Naive thymus-derived CD4-positive, alpha-beta T cell (primary cell): ENCODE measurements around the gene LCN12. TPM values are rescaled to one million over a fixed set of nuclear protein-coding genes. Genes with fewer than 3 reads are reported as not detected.
"Not testable (repeated sequence)": the region's sequence is repeated elsewhere in the genome, so short reads cannot be mapped to it uniquely, and the experiment has no call there.

Experiments used
- ATAC-seq: fragments of 150-1000 bp; cut with Tn5 transposase; 2 replicates; pipeline ENCODE4 v1.10.0; 2021; ENCODE audit warnings: mild to moderate bottlenecking, moderate library complexity
- CTCF ChIA-PET: fragments of 350-600 bp; sonication (Branson Sonifier 250); formaldehyde crosslinking; loops from one replicate; lab custom pipeline; 2021; ENCODE audit warnings: antibody characterized with exemption; lab: Charles Lee
- POLR2A ChIA-PET: fragments of 350-600 bp; sonication (Branson Sonifier 250); formaldehyde crosslinking; loops from one replicate; lab custom pipeline; 2021; ENCODE audit warnings: antibody characterized with exemption, inconsistent platforms; lab: Charles Lee
- DNase-seq, 9 donors: peaks; one replicate each; pipeline versions ENCODE4 v3.0.0 to v3.0.0-alpha.2; 2020 to 2022; ENCODE audit warnings: mixed read lengths in 1 of 9
- H3K27ac ChIP-seq: one replicate; pipeline ENCODE4 v1.7.0; 2013; ENCODE audit warnings: mild to moderate bottlenecking, low read depth, low read length, moderate library complexity
- H3K27me3 ChIP-seq, 2 donors: one replicate each; pipeline ENCODE4 v1.7.0; 2013; ENCODE audit warnings: low read length in 2 of 2, mild to moderate bottlenecking in 2 of 2, moderate library complexity in 2 of 2; ENCODE audit not compliant: control insufficient read depth in 2 of 2, insufficient read depth in 2 of 2
- H3K36me3 ChIP-seq, 3 experiments: 1 replicate in 2 of 3; 2 replicates in 1 of 3; pipeline ENCODE4 v1.7.0; 2013; ENCODE audit warnings: low read length in 3 of 3, mild to moderate bottlenecking in 3 of 3, moderate library complexity in 1 of 3; ENCODE audit not compliant: insufficient read depth in 3 of 3, control insufficient read depth in 2 of 3
- H3K4me1 ChIP-seq, 2 donors: one replicate each; pipeline ENCODE4 v1.7.0; 2013; ENCODE audit warnings: low read length in 2 of 2, mild to moderate bottlenecking in 2 of 2, moderate library complexity in 1 of 2; ENCODE audit not compliant: control insufficient read depth in 2 of 2, insufficient read depth in 2 of 2
- H3K4me3 ChIP-seq: 2 replicates; pipeline ENCODE4 v1.7.0; 2013; ENCODE audit warnings: mild to moderate bottlenecking, low read length
- H3K9me3 ChIP-seq, 3 experiments: 1 replicate in 2 of 3; 2 replicates in 1 of 3; pipeline ENCODE4 v1.7.0; 2013; ENCODE audit warnings: low read length in 3 of 3; ENCODE audit not compliant: control insufficient read depth in 2 of 3
- H3K27ac Mint-ChIP-seq, 9 donors: one replicate each; pipeline ENCODE4 v1.8.0; 2020 to 2022; ENCODE audit warnings: mixed read lengths in 9 of 9, mild to moderate bottlenecking in 8 of 9, moderate library complexity in 5 of 9, inconsistent platforms in 2 of 9
- H3K27me3 Mint-ChIP-seq, 5 donors: one replicate each; pipeline ENCODE4 v1.8.0; 2021 to 2022; ENCODE audit warnings: mixed read lengths in 5 of 5, mild to moderate bottlenecking in 1 of 5
- H3K36me3 Mint-ChIP-seq, 5 donors: one replicate each; pipeline ENCODE4 v1.8.0; 2020 to 2022; ENCODE audit warnings: mixed read lengths in 5 of 5, mild to moderate bottlenecking in 3 of 5, inconsistent platforms in 1 of 5
- H3K4me1 Mint-ChIP-seq, 7 donors: one replicate each; pipeline ENCODE4 v1.8.0; 2020 to 2022; ENCODE audit warnings: mixed read lengths in 7 of 7, mild to moderate bottlenecking in 3 of 7, inconsistent platforms in 1 of 7
- H3K4me3 Mint-ChIP-seq, 10 donors: one replicate each; pipeline ENCODE4 v1.8.0; 2020 to 2022; ENCODE audit warnings: mild to moderate bottlenecking in 10 of 10, mixed read lengths in 10 of 10, moderate library complexity in 6 of 10, inconsistent platforms in 2 of 10
- H3K9me3 Mint-ChIP-seq, 11 donors: one replicate each; pipeline ENCODE4 v1.8.0; 2020 to 2022; ENCODE audit warnings: mixed read lengths in 11 of 11, mild to moderate bottlenecking in 4 of 11, inconsistent platforms in 1 of 11, moderate library complexity in 1 of 11
- intact Hi-C, 2 donors: fragments of 100-400 bp; cut with micrococcal nuclease; formaldehyde crosslinking; loops; one replicate each; pipeline ENCODE4 v1.15.1; 2023
- polyA plus RNA-seq, 2 donors: library from polyadenylated mRNA; unstranded; fragments of 300-500 nt; fragmentation: Illumina TruSeq; gene quantifications; one replicate each; pipeline ENCODE4 v1.2.3, GENCODE V29; 2021
- total RNA-seq, 6 experiments: library from RNA in 5 of 6; stranded (reverse) in 5 of 6; gene quantifications; 1 replicate in 5 of 6; 2 replicates in 1 of 6; pipeline ENCODE4 v1.2.3 and lab custom pipeline; 2021 to 2026

The LCN12 gene
- total and polyA plus RNA-seq, 7 experiments from 2014 or later: 0.89 to 4.9 (median 2.6) TPM; not detected in 2

GRCh38 chr9:137000177-137000930 lies 48.3 kb downstream of the LCN12 start:
- intact Hi-C loops: no loop called here
- Mint-ChIP-seq H3K27me3 (peaks cover 0 to 12% (median 5%) of the 10 kb centered on the region in 5 donors), H3K36me3 (no peaks in the 10 kb centered on the region), H3K27ac (peak overlapping the region in 3 of 9 donors; percentile 41 to 78 (median 42)), H3K4me3 (peak overlapping the region in 2 of 10 donors; percentile 33 to 57), H3K9me3 (no peaks in the 10 kb centered on the region), H3K4me1 (peaks cover 7 to 39% (median 11%) of the 10 kb centered on the region in 7 donors)
- no peaks in the 10 kb centered on the region for H3K9me3 ChIP-seq
- ChIA-PET CTCF (interaction anchor here (0.7 to 1.6 kb wide), 3 partner anchors 25 to 46 kb away, joined by 3 to 6 read pairs (median 3); no protein-coding TSS in a partner anchor), POLR2A (interaction anchor here (1.5 kb wide), 1 partner anchor 12 kb away, joined by 4 read pairs; no protein-coding TSS in a partner anchor)
- H3K4me1 ChIP-seq: peaks cover 5 to 50% of the 10 kb centered on the region in 2 donors
- ATAC-seq (peak; percentile 65), DNase-seq (no peak)
- H3K27me3 ChIP-seq: no peaks in the 10 kb centered on the region
- H3K27ac ChIP-seq: no peak overlapping the region
- H3K4me3 ChIP-seq: no peak overlapping the region
- no peaks in the 10 kb centered on the region for H3K36me3 ChIP-seq

GRCh38 chr9:137001857-137002645 lies 50.0 kb downstream of the LCN12 start:
- CTCF ChIA-PET: no interaction called here
- intact Hi-C loops: no loop called here
- no peaks in the 10 kb centered on the region for H3K9me3 Mint-ChIP-seq
- no peaks in the 10 kb centered on the region for H3K36me3 ChIP-seq
- H3K4me3 Mint-ChIP-seq: no peak overlapping the region
- H3K27me3 Mint-ChIP-seq: peaks cover 0 to 12% (median 5%) of the 10 kb centered on the region in 5 donors
- DNase-seq (no peak), ATAC-seq (no peak)
- H3K4me1 ChIP-seq: peaks cover 0 to 36% of the 10 kb centered on the region in 2 donors
- H3K4me1 Mint-ChIP-seq: peaks cover 7 to 31% (median 10%) of the 10 kb centered on the region in 7 donors
- no peak overlapping the region for H3K4me3 ChIP-seq
- no peak overlapping the region for H3K27ac Mint-ChIP-seq
- no peaks in the 10 kb centered on the region for H3K9me3 ChIP-seq
- no peaks in the 10 kb centered on the region for H3K27me3 ChIP-seq
- H3K27ac ChIP-seq: no peak overlapping the region
- POLR2A ChIA-PET: interaction anchor here (1.2 kb wide), 1 partner anchor 33 kb away, joined by 3 read pairs; no protein-coding TSS in a partner anchor
- no peaks in the 10 kb centered on the region for H3K36me3 Mint-ChIP-seq

- POLR2A ChIA-PET: interaction anchor here (1.2 kb wide), 1 partner anchor 32 kb away, joined by 3 read pairs; no protein-coding TSS in a partner anchor
Measured at GRCh38 chr9:137002646-137003041, 50.6 kb downstream of the LCN12 start.

GRCh38 chr9:137004285-137004684 lies 52.2 kb downstream of the LCN12 start:
- H3K36me3 Mint-ChIP-seq, H3K4me3 ChIP-seq, ATAC-seq, H3K27me3 Mint-ChIP-seq, H3K27me3 ChIP-seq, H3K9me3 Mint-ChIP-seq, H3K9me3 ChIP-seq, DNase-seq, H3K27ac Mint-ChIP-seq, H3K36me3 ChIP-seq, H3K4me3 Mint-ChIP-seq, POLR2A ChIA-PET, H3K27ac ChIP-seq: not testable (repeated sequence)
- peaks cover 0 to 14% of the 10 kb centered on the region in 2 donors for H3K4me1 ChIP-seq
- CTCF ChIA-PET: interaction anchor here (0.6 kb wide), 1 partner anchor 42 kb away, joined by 3 read pairs; no protein-coding TSS in a partner anchor
- H3K4me1 Mint-ChIP-seq: peaks cover 0 to 13% (median 0%) of the 10 kb centered on the region in 7 donors
- intact Hi-C loops: loop anchor here in 1 of 2 donors (1.0 kb wide), 1 partner anchor 31 kb away; no protein-coding TSS in a partner anchor

More at GRCh38 chr9:137002646-137003041, 50.6 kb downstream of the LCN12 start:
- peaks cover 0 to 30% of the 10 kb centered on the region in 2 donors for H3K4me1 ChIP-seq
- Mint-ChIP-seq H3K27ac (no peak overlapping the region), H3K4me1 (peaks cover 5 to 26% (median 8%) of the 10 kb centered on the region in 7 donors), H3K9me3 (no peaks in the 10 kb centered on the region), H3K27me3 (peaks cover 0 to 11% (median 3%) of the 10 kb centered on the region in 5 donors), H3K36me3 (no peaks in the 10 kb centered on the region), H3K4me3 (no peak overlapping the region)
- intact Hi-C loops: no loop called here
- H3K27ac ChIP-seq: no peak overlapping the region
- DNase-seq: no peak
- no peaks in the 10 kb centered on the region for H3K9me3 ChIP-seq
- no peak overlapping the region for H3K4me3 ChIP-seq
- ATAC-seq: no peak
- H3K27me3 ChIP-seq: no peaks in the 10 kb centered on the region
- CTCF ChIA-PET: no interaction called here
- H3K36me3 ChIP-seq: no peaks in the 10 kb centered on the region

Other genes with a start within 250 kb of the LCN12 start
Only the 30 nearest of the 33 such genes appear.
- 1 to 10 TPM in 3 of 5 experiments, under 1 TPM in 1, not detected in 1; 0.34 to 3.2 (median 1.2) TPM for gene LCN10, start 209.3 kb upstream of the LCN12 start, total RNA-seq
- gene LCN10, start 209.3 kb upstream of the LCN12 start, polyA plus RNA-seq: 1 to 10 TPM in 1 of 2 donors, under 1 TPM in 1; 0.45 to 1.1 TPM
- not detected for gene LCN6, start 203.7 kb upstream of the LCN12 start, total RNA-seq
- gene LCN6, start 203.7 kb upstream of the LCN12 start, polyA plus RNA-seq: not detected
- under 1 TPM in 1 of 5 experiments, not detected in 4; 0.83 TPM for gene LCN8, start 194.0 kb upstream of the LCN12 start, total RNA-seq
- not detected for gene LCN8, start 194.0 kb upstream of the LCN12 start, polyA plus RNA-seq
- gene LCN15, start 187.8 kb upstream of the LCN12 start, total RNA-seq: not detected
- gene LCN15, start 187.8 kb upstream of the LCN12 start, polyA plus RNA-seq: not detected
- 10 to 100 TPM; 27.2 to 54.9 (median 36.2) TPM for gene TMEM141, start 160.9 kb upstream of the LCN12 start, total RNA-seq
- 10 to 100 TPM; 28.2 to 30.6 TPM for gene TMEM141, start 160.9 kb upstream of the LCN12 start, polyA plus RNA-seq
- 1 to 10 TPM in 4 of 5 experiments, under 1 TPM in 1; 0.36 to 6.6 (median 3.0) TPM for gene CCDC183, start 155.9 kb upstream of the LCN12 start, total RNA-seq
- gene CCDC183, start 155.9 kb upstream of the LCN12 start, polyA plus RNA-seq: under 1 TPM; 0.35 to 0.62 TPM
- gene RABL6, start 144.3 kb upstream of the LCN12 start, total RNA-seq: 100 to 1,000 TPM in 1 of 5 experiments, 10 to 100 TPM in 4; 59.6 to 100 (median 60.9) TPM
- 10 to 100 TPM in 1 of 2 donors, 1 to 10 TPM in 1; 9.4 to 17.4 TPM for gene RABL6, start 144.3 kb upstream of the LCN12 start, polyA plus RNA-seq
- gene AJM1, start 109.8 kb upstream of the LCN12 start, total RNA-seq: 1 to 10 TPM in 3 of 5 experiments, under 1 TPM in 2; 0.81 to 7.5 (median 1.8) TPM
- under 1 TPM in 1 of 2 donors, not detected in 1; 0.04 TPM for gene AJM1, start 109.8 kb upstream of the LCN12 start, polyA plus RNA-seq
- gene PHPT1, start 102.9 kb upstream of the LCN12 start, total RNA-seq: 100 to 1,000 TPM in 1 of 5 experiments, 10 to 100 TPM in 4; 17.7 to 167 (median 27.7) TPM
- 10 to 100 TPM; 57.0 to 75.7 TPM for gene PHPT1, start 102.9 kb upstream of the LCN12 start, polyA plus RNA-seq
- 10 to 100 TPM in 1 of 5 experiments, 1 to 10 TPM in 4; 3.7 to 27.7 (median 6.1) TPM for gene MAMDC4, start 99.9 kb upstream of the LCN12 start, total RNA-seq
- gene MAMDC4, start 99.9 kb upstream of the LCN12 start, polyA plus RNA-seq: under 1 TPM in 1 of 2 donors, not detected in 1; 0.22 TPM
- gene EDF1, start 86.0 kb upstream of the LCN12 start, total RNA-seq: 100 to 1,000 TPM; 224 to 369 (median 283) TPM
- 100 to 1,000 TPM; 337 to 404 TPM for gene EDF1, start 86.0 kb upstream of the LCN12 start, polyA plus RNA-seq
- gene TRAF2, start 65.8 kb upstream of the LCN12 start, total RNA-seq: 10 to 100 TPM; 14.6 to 72.8 (median 29.6) TPM
- gene TRAF2, start 65.8 kb upstream of the LCN12 start, polyA plus RNA-seq: 10 to 100 TPM; 11.9 to 29.1 TPM
- gene FBXW5, start 7.5 kb upstream of the LCN12 start, total RNA-seq: 100 to 1,000 TPM in 1 of 5 experiments, 10 to 100 TPM in 4; 54.3 to 105 (median 94.5) TPM
- 100 to 1,000 TPM in 1 of 2 donors, 10 to 100 TPM in 1; 59.1 to 113 TPM for gene FBXW5, start 7.5 kb upstream of the LCN12 start, polyA plus RNA-seq
- 1 to 10 TPM in 3 of 5 experiments, under 1 TPM in 2; 0.77 to 3.6 (median 1.4) TPM for gene C8G, start 7.0 kb upstream of the LCN12 start, total RNA-seq
- gene C8G, start 7.0 kb upstream of the LCN12 start, polyA plus RNA-seq: not detected
- 10 to 100 TPM in 1 of 5 experiments, 1 to 10 TPM in 3, under 1 TPM in 1; 0.97 to 68.7 (median 4.3) TPM for gene PTGDS, start 25.2 kb downstream of the LCN12 start, total RNA-seq
- not detected for gene PTGDS, start 25.2 kb downstream of the LCN12 start, polyA plus RNA-seq
- gene LCNL1, start 30.7 kb downstream of the LCN12 start, total RNA-seq: 1 to 10 TPM in 1 of 5 experiments, under 1 TPM in 2, not detected in 2; 0.12 to 1.9 (median 0.13) TPM
- gene LCNL1, start 30.7 kb downstream of the LCN12 start, polyA plus RNA-seq: not detected
- gene PAXX, start 40.1 kb downstream of the LCN12 start, total RNA-seq: 10 to 100 TPM; 54.8 to 78.2 (median 68.0) TPM
- 10 to 100 TPM; 49.3 to 59.1 TPM for gene PAXX, start 40.1 kb downstream of the LCN12 start, polyA plus RNA-seq
- 10 to 100 TPM in 1 of 5 experiments, 1 to 10 TPM in 1, under 1 TPM in 2, not detected in 1; 0.46 to 13.0 (median 1.4) TPM for gene CLIC3, start 44.3 kb downstream of the LCN12 start, total RNA-seq
- gene CLIC3, start 44.3 kb downstream of the LCN12 start, polyA plus RNA-seq: under 1 TPM; 0.31 to 0.77 TPM
- 100 to 1,000 TPM in 1 of 5 experiments, 10 to 100 TPM in 4; 18.4 to 112 (median 26.7) TPM for gene ABCA2, start 76.0 kb downstream of the LCN12 start, total RNA-seq
- 1 to 10 TPM; 1.8 to 2.5 TPM for gene ABCA2, start 76.0 kb downstream of the LCN12 start, polyA plus RNA-seq
- 1 to 10 TPM in 1 of 5 experiments, under 1 TPM in 3, not detected in 1; 0.27 to 4.6 (median 0.50) TPM for gene FUT7, start 79.8 kb downstream of the LCN12 start, total RNA-seq
- gene FUT7, start 79.8 kb downstream of the LCN12 start, polyA plus RNA-seq: under 1 TPM; 0.06 to 0.25 TPM
- 10 to 100 TPM in 2 of 5 experiments, 1 to 10 TPM in 3; 2.3 to 37.5 (median 7.4) TPM for gene NPDC1, start 93.9 kb downstream of the LCN12 start, total RNA-seq
- 1 to 10 TPM in 1 of 2 donors, under 1 TPM in 1; 0.36 to 1.2 TPM for gene NPDC1, start 93.9 kb downstream of the LCN12 start, polyA plus RNA-seq
- not detected for gene ENTPD2, start 101.8 kb downstream of the LCN12 start, total RNA-seq
- not detected for gene ENTPD2, start 101.8 kb downstream of the LCN12 start, polyA plus RNA-seq
- gene SAPCD2, start 118.3 kb downstream of the LCN12 start, total RNA-seq: 10 to 100 TPM in 1 of 5 experiments, 1 to 10 TPM in 1, under 1 TPM in 3; 0.16 to 22.1 (median 0.74) TPM
- gene SAPCD2, start 118.3 kb downstream of the LCN12 start, polyA plus RNA-seq: under 1 TPM in 1 of 2 donors, not detected in 1; 0.18 TPM
- 10 to 100 TPM; 11.6 to 27.6 (median 15.2) TPM for gene UAP1L1, start 125.2 kb downstream of the LCN12 start, total RNA-seq
- 1 to 10 TPM in 1 of 2 donors, under 1 TPM in 1; 0.71 to 1.4 TPM for gene UAP1L1, start 125.2 kb downstream of the LCN12 start, polyA plus RNA-seq
- 10 to 100 TPM; 57.3 to 74.2 (median 70.2) TPM for gene MAN1B1, start 134.7 kb downstream of the LCN12 start, total RNA-seq
- gene MAN1B1, start 134.7 kb downstream of the LCN12 start, polyA plus RNA-seq: 10 to 100 TPM; 36.0 to 51.2 TPM
- 100 to 1,000 TPM; 235 to 328 (median 298) TPM for gene DPP7, start 162.5 kb downstream of the LCN12 start, total RNA-seq
- gene DPP7, start 162.5 kb downstream of the LCN12 start, polyA plus RNA-seq: 100 to 1,000 TPM in 1 of 2 donors, 10 to 100 TPM in 1; 86.9 to 120 TPM
- gene GRIN1, start 186.9 kb downstream of the LCN12 start, total RNA-seq: not detected
- gene GRIN1, start 186.9 kb downstream of the LCN12 start, polyA plus RNA-seq: not detected
- gene LRRC26, start 217.8 kb downstream of the LCN12 start, total RNA-seq: under 1 TPM in 1 of 5 experiments, not detected in 4; 0.42 TPM
- gene LRRC26, start 217.8 kb downstream of the LCN12 start, polyA plus RNA-seq: not detected
- not detected for gene TMEM210, start 219.8 kb downstream of the LCN12 start, total RNA-seq
- not detected for gene TMEM210, start 219.8 kb downstream of the LCN12 start, polyA plus RNA-seq
- gene ANAPC2, start 236.3 kb downstream of the LCN12 start, total RNA-seq: 100 to 1,000 TPM in 4 of 5 experiments, 10 to 100 TPM in 1; 77.3 to 147 (median 134) TPM
- 1 to 10 TPM; 7.4 to 7.8 TPM for gene ANAPC2, start 236.3 kb downstream of the LCN12 start, polyA plus RNA-seq